KMS-11 (cell line): ENCODE results near the gene FABP2.

Experiments
- H2AFZ ChIP-seq: fragments of 200-600 bp; sonication (generic); 2 replicates; pipeline ENCODE4 v1.6.1; 2016; ENCODE audit warnings: antibody characterized with exemption, mixed run types, low read depth
- H3K27ac ChIP-seq: fragments of 200-600 bp; sonication (generic); 2 replicates; pipeline ENCODE4 v1.6.1; 2016; ENCODE audit warnings: mild to moderate bottlenecking, mixed run types
- H3K27me3 ChIP-seq: fragments of 200-600 bp; sonication (generic); 2 replicates; pipeline ENCODE4 v1.6.1; 2017; ENCODE audit warnings: mild to moderate bottlenecking, low read depth, mixed run types, moderate library complexity; ENCODE audit not compliant: insufficient read depth
- H3K36me3 ChIP-seq: fragments of 200-600 bp; sonication (generic); 2 replicates; pipeline ENCODE4 v1.6.1; 2017; ENCODE audit warnings: mild to moderate bottlenecking, mixed run types; ENCODE audit not compliant: insufficient read depth
- H3K4me1 ChIP-seq: fragments of 200-600 bp; sonication (generic); 2 replicates; pipeline ENCODE4 v1.6.1; 2016; ENCODE audit warnings: mild to moderate bottlenecking, low read depth, mixed run types; ENCODE audit not compliant: poor library complexity, severe bottlenecking
- H3K4me2 ChIP-seq: fragments of 200-600 bp; sonication (generic); 2 replicates; pipeline ENCODE4 v1.7.0; 2016; ENCODE audit warnings: mild to moderate bottlenecking, mixed run types
- H3K4me3 ChIP-seq: fragments of 200-600 bp; sonication (generic); IDR thresholded peaks from 2 replicates; pipeline ENCODE4 v1.6.1; 2017; ENCODE audit warnings: low read depth, low read length, mixed read lengths; ENCODE audit not compliant: insufficient read depth
- H3K79me2 ChIP-seq: fragments of 200-600 bp; sonication (generic); 2 replicates; pipeline ENCODE4 v1.6.1; 2016; ENCODE audit warnings: low read depth, mixed run types; ENCODE audit not compliant: insufficient read depth
- H3K9ac ChIP-seq: fragments of 200-600 bp; sonication (generic); 2 replicates; pipeline ENCODE4 v1.6.1; 2016; ENCODE audit warnings: mild to moderate bottlenecking, mixed run types
- H4K20me1 ChIP-seq: fragments of 200-600 bp; sonication (generic); 2 replicates; pipeline ENCODE4 v1.6.1; 2016; ENCODE audit warnings: mild to moderate bottlenecking, mixed run types; ENCODE audit not compliant: insufficient read depth
- CTCF ChIP-seq: fragments of 200-600 bp; sonication (generic); conservative IDR thresholded peaks from 2 replicates; pipeline ENCODE4 v1.6.1; 2017; ENCODE audit warnings: low read depth, mild to moderate bottlenecking, antibody characterized with exemption, low read length, moderate library complexity, mixed read lengths

FABP2 gene

GRCh38 chr4:119290598-119290997 is 31.3 kb downstream of the FABP2 start:
- peaks cover 8% of the 10 kb centered on the region for H3K4me1 ChIP-seq
- H3K36me3 ChIP-seq = no peaks in the 10 kb centered on the region
- no peaks in the 10 kb centered on the region for H3K27me3 ChIP-seq
- H3K27ac ChIP-seq = no peak overlapping the region
- no peak overlapping the region for H3K9ac ChIP-seq
- H2AFZ ChIP-seq = no peak overlapping the region
- TF ChIP-seq CTCF = no peak
- no peak overlapping the region for H3K4me3 ChIP-seq
- H3K4me2 ChIP-seq = no peak overlapping the region
- no peaks in the 10 kb centered on the region for H4K20me1 ChIP-seq
- H3K79me2 ChIP-seq = no peaks in the 10 kb centered on the region

- Histone ChIP-seq H3K27ac (no peak overlapping the region), H3K4me1 (peaks cover 21% of the 10 kb centered on the region), H3K79me2 (no peaks in the 10 kb centered on the region), H3K4me2 (no peak overlapping the region), H3K4me3 (no peak overlapping the region), H3K36me3 (no peaks in the 10 kb centered on the region), H3K27me3 (no peaks in the 10 kb centered on the region), H2AFZ (no peak overlapping the region), H3K9ac (no peak overlapping the region), H4K20me1 (no peaks in the 10 kb centered on the region)
- TF ChIP-seq CTCF = no peak
Measured at GRCh38 chr4:119289313-119289712, 32.6 kb downstream of the FABP2 start.

GRCh38 chr4:119286377-119287002 is 35.4 kb downstream of the FABP2 start:
- Histone ChIP-seq H3K4me2 (no peak overlapping the region), H3K4me3 (no peak overlapping the region), H3K9ac (no peak overlapping the region), H3K79me2 (no peaks in the 10 kb centered on the region), H2AFZ (no peak overlapping the region), H4K20me1 (no peaks in the 10 kb centered on the region), H3K27me3 (no peaks in the 10 kb centered on the region), H3K36me3 (no peaks in the 10 kb centered on the region), H3K4me1 (peaks cover 24% of the 10 kb centered on the region), H3K27ac (no peak overlapping the region)
- peak; percentile 69 for TF ChIP-seq CTCF

- H3K27me3 ChIP-seq = no peaks in the 10 kb centered on the region
- H3K36me3 ChIP-seq = no peaks in the 10 kb centered on the region
- H3K9ac ChIP-seq = no peak overlapping the region
- H3K79me2 ChIP-seq = no peaks in the 10 kb centered on the region
- no peak for TF ChIP-seq CTCF
- H3K27ac ChIP-seq = peak overlapping the region; percentile 7; the same call in 1 of the 2 replicates
- H4K20me1 ChIP-seq = no peaks in the 10 kb centered on the region
- H3K4me2 ChIP-seq = peak overlapping the region; percentile 55
- H2AFZ ChIP-seq = no peak overlapping the region; the same call in 1 of the 2 replicates
- peaks cover 24% of the 10 kb centered on the region for H3K4me1 ChIP-seq
- H3K4me3 ChIP-seq = no peak overlapping the region
Measured at GRCh38 chr4:119284876-119285780, 36.8 kb downstream of the FABP2 start.
